AG04449 (cell line): Measurements from ENCODE around the gene SNX5.

Source experiments
- CTCF ChIA-PET: fragments of 350-600 bp; formaldehyde crosslinking; extraction: SDS; loops from one replicate; lab custom pipeline; 2021; ENCODE audit warnings: antibody characterized with exemption; lab: Yijun Ruan, JAX
- POLR2A ChIA-PET: fragments of 400-600, 350-600 bp; formaldehyde crosslinking; extraction: SDS; loops from one replicate; lab custom pipeline; 2020; ENCODE audit warnings: antibody characterized with exemption, inconsistent platforms; lab: Yijun Ruan, JAX
- DNase-seq: peaks from one replicate; pipeline ENCODE4 v3.0.0-alpha.2; 2010; ENCODE audit warnings: low read depth, low spot score
- H3K4me3 ChIP-seq: 2 replicates; pipeline ENCODE4 v1.5.1; 2011; ENCODE audit warnings: low read depth, mild to moderate bottlenecking, control low read depth, low read length
- CTCF ChIP-seq: IDR thresholded peaks from one replicate; pipeline ENCODE4 v1.5.1; 2011; ENCODE audit warnings: mild to moderate bottlenecking, moderate library complexity, low read length, control low read depth, inconsistent platforms; ENCODE audit not compliant: insufficient read depth; ENCODE audit errors: missing control alignments

The SNX5 gene

DNA sequence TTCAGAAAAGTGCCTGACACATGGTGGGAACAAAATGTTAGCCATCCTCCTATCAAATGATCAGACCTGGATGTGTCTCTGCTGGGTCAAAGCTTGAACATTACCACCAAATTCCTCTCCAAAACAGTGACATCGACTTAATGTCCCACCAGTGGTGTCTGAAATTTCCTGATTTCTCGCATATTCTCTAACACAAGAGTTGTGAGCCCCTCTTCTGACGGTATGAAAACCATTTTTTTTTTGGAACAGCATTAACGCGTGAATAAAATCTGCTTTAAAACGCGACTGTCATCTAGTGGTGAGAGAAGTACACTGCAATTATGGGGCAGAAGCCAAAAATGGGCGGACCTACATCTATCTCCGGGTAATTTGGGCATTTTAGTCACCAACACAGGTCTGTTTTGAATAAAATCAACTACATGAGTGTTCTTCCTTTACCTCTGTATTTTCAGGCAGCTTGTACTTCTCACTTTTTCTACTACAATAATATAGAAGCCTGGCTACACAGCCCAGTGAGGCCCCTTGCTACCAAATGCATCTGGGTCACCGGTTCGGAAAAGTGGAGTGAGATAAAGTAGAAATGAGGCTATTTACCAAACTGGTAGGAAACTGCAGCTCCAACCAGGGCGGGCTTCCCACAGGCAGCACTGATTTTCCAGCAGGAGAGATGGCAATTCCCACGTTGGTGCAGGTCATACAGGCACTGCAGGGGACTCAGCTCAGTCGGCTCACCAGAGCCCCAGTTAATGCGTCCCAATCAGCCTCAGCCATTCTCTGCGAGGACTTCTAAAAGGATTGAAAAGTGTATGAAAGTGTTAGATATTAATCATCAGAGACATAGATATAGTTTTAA, 27.6 kb upstream of the SNX5 start:
- ChIA-PET POLR2A (no interaction called here), CTCF (interaction anchor here (0.7 to 6.8 kb wide), 41 partner anchors 9 to 491 kb away, joined by 3 to 63 read pairs (median 4); partner anchors contain the start of genes DSTN and ZNF133)
- DNase-seq, result no peak
- H3K4me3 ChIP-seq, result no peak overlapping the region
- peak; percentile 79 for TF ChIP-seq CTCF

DNA sequence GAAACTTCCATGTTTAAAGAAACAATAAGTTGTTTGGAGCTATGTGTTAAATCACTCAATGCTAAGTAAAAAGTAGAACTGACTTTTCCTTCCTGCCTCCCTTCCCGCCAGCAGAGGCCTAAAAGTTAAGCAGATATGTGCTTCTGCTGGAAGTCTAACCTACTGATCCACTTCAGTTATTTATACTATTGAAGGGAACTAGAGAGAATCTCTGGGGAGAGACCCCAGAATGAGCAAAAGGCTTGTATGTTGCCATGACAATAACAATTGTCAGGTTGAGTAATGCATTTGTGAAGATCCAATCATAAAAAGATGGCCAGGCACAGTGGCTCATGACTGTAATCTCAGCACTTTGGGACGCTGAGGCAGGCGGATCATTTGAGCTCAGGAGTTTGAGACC, 25.0 kb upstream of the SNX5 start:
- ChIA-PET CTCF (interaction anchor here (1.1 to 6.8 kb wide), 4 partner anchors 8 to 489 kb away, joined by 3 to 63 read pairs (median 16); no protein-coding TSS in a partner anchor), POLR2A (no interaction called here)
- no peak for DNase-seq
- no peak for TF ChIP-seq CTCF
- no peak overlapping the region for H3K4me3 ChIP-seq

DNA sequence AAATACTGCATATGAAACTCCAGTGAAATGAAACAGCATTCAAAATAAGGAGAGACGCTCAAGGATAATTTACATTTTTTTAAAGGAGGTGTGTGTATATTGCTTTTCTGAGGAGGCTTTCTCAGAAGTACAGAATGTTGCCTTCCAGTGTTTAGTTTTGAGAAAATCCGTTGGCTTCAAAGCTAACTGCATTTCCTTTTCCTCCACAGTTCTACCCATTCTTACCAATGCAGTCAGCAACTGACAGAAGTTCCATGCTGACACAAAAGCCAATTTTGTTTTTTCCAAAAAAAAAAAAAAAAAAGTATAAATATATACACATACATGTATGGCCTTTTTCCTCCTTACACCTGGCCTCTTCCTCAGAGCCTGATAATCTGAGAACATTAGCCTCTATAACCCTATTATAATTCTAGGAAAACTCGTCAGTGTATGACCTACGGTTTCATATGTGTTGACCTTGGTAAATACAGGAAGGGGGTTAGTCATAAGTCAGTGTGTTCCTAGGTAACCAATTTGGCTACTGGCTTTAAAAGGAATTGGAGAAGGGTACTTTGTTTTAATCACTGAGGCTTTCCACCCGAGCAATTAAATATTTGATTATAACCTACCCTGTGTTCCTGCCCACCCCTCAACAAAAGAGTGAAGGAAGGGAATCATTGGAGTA, 24.4 kb upstream of the SNX5 start:
- POLR2A ChIA-PET, result interaction anchor here (0.7 kb wide), 1 partner anchor 32 kb away, joined by 3 read pairs; no protein-coding TSS in a partner anchor

DNA sequence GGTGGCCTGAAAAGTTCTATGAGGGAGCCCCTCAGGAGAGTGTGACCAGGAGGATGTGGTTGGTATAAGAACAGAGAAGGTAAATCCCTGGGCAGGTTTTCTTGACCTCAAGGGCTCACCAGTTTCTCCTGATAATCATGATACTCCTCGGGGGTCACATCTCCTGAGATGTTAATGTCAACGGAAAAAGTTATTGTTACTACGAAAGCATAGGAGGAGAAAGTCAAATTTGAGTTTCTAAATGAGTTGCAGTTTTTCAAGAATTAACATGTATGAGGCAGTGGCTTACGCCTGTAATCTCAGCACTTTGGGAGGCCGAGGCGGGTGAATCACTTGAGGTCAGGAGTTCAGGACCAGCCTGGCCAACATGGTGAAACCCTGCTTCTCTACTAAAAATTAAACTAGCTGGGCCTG, 23.6 kb upstream of the SNX5 start:
- ChIA-PET POLR2A (interaction anchor here (0.7 kb wide), 1 partner anchor 31 kb away, joined by 3 read pairs; no protein-coding TSS in a partner anchor), CTCF (interaction anchor here (0.7 kb wide), 1 partner anchor 287 kb away, joined by 3 read pairs; no protein-coding TSS in a partner anchor)
- no peak for DNase-seq
- no peak for TF ChIP-seq CTCF
- H3K4me3 ChIP-seq, result no peak overlapping the region

More for the DNA sequence above, 24.4 kb upstream of the SNX5 start:
- no peak for TF ChIP-seq CTCF
- no peak overlapping the region for H3K4me3 ChIP-seq
- DNase-seq, result no peak
- CTCF ChIA-PET, result interaction anchor here (0.7 to 6.8 kb wide), 4 partner anchors 8 to 338 kb away, joined by 3 to 63 read pairs (median 4); no protein-coding TSS in a partner anchor

- POLR2A ChIA-PET, result no interaction called here
- DNase-seq, result no peak
- no peak for TF ChIP-seq CTCF
- CTCF ChIA-PET, result interaction anchor here (0.9 to 1.6 kb wide), 5 partner anchors 8 to 485 kb away, joined by 3 to 4 read pairs (median 3); no protein-coding TSS in a partner anchor
- no peak overlapping the region for H3K4me3 ChIP-seq
Measured at GRCh38 chr20:17990278-17990972, 21.8 kb upstream of the SNX5 start.
